Stimulated activated CD4-positive, alpha-beta T cell treated with anti-CD3 and anti-CD28 coated beads, Interleukin-1b, Interleukin-23, amount 100 ng/mL, for 4 hours (primary cell): ENCODE measurements around the gene MRNIP.
"Not testable (repeated sequence)": the region's sequence is repeated elsewhere in the genome, so short reads cannot be mapped to it uniquely, and the experiment has no call there.

Experiments used
- DNase-seq, 2 donors: peaks; one replicate each; pipeline ENCODE4 v3.0.0-alpha.2; 2020; ENCODE audit warnings: low read depth in 2 of 2

MRNIP gene

DNA sequence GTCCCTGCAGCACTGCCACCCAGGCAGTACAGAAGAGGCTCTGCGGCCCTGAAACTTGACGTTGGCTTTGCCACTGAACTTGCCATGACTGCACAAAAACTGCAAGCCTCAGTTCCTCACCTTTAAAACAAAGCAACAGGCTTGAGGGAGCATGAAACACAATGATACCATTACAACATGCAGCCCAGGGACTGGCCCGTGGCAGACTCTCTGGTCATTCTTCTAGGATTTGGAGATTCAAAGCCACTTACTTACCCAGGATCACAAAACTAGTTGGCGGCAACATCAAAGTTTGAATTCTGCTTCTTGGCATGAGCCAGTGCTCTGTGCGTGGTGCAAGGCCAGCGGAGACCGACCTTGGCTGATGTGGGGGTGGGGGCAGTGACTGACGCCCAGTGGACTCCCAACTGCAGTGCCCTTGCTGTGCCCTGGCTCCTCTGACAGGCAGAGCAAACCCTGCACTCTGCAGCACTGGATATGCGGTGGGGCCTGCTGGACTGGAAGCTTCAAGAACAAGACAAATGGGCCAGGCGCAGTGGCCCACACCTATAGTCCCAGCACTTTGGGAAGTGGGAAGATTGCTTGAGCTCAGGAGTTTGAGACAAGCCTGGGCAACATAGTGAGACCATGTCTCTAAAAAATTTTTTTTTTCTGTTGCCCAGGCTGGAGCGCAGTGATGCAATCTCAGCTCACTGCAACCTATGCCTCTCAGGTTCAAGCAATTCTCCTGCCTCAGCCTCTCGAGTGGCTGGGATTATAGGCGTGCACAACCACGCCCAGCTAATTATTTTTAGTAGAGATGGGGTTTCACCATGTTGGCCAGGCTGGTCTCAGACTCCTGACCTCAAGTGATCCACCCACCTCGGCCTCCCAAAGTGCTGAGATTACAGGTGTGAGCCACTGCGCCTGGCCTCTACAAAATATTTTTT, 19.0 kb downstream of the MRNIP start:
- no peak for DNase-seq

DNA sequence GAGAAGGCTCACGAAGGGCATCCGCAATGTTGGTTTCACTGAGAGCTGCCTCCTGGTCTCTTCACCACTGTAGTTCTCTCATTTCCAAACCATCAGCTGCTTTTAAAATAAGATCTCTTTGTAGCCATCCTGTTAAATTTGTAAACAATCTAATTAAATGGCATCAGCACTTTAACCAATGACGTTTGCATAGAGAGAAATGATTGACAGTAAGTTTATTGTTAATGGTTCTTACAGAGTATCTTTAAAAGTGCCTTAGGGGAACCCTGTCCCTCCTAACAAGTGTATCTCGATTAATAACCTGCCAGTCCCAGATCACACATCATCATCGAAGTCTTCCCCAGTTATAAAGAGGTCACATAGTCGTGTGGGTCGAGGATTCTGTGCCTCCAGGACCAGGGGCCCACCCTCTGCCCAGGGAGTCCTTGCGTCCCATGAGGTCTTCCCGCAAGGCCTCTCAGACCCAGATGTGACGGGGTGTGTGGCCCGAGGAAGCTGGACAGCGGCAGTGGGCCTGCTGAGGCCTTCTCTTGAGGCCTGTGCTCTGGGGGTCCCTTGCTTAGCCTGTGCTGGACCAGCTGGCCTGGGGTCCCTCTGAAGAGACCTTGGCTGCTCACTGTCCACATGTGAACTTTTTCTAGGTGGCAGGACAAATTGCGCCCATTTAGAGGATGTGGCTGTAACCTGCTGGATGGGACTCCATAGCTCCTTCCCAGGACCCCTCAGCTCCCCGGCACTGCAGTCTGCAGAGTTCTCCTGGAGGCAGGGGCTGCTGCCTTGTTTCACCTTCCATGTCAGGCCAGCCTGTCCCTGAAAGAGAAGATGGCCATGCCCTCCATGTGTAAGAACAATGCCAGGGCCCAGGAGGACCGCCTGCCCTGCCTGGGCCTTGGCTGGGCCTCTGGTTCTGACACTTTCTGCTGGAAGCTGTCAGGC, 21.3 kb downstream of the MRNIP start:
- DNase-seq, result no peak

GRCh38 chr5:179836225-179837019, 22.2 kb downstream of the MRNIP start:
- DNase-seq, result peak in 1 of 2 donors; percentile 45

- not testable (repeated sequence) for DNase-seq
These were observed 23.7 kb downstream of the MRNIP start for GRCh38 chr5:179834871-179835270.

DNA sequence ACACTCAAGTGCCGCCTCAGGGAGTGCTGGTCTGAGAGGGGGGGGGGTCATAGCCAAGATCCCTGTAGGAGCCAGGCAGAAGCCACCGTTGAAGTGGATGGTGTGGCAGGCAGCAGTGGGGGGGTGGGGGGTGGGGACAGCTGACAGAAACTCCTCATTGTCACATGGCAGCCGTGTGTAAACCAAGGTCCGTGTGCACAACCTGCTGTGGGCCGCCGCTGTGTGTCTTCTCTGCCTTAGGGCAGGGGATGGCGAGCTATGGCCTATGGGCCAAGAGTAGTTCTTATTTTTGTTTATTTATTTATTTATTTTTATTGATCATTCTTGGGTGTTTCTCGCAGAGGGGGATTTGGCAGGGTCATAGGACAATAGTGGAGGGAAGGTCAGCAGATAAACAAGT, 24.5 kb downstream of the MRNIP start:
- no peak for DNase-seq

- no peak for DNase-seq
These were observed 24.9 kb downstream of the MRNIP start for GRCh38 chr5:179833709-179834070.

- DNase-seq, result no peak
These were observed 25.4 kb downstream of the MRNIP start for GRCh38 chr5:179833056-179833708.

DNA sequence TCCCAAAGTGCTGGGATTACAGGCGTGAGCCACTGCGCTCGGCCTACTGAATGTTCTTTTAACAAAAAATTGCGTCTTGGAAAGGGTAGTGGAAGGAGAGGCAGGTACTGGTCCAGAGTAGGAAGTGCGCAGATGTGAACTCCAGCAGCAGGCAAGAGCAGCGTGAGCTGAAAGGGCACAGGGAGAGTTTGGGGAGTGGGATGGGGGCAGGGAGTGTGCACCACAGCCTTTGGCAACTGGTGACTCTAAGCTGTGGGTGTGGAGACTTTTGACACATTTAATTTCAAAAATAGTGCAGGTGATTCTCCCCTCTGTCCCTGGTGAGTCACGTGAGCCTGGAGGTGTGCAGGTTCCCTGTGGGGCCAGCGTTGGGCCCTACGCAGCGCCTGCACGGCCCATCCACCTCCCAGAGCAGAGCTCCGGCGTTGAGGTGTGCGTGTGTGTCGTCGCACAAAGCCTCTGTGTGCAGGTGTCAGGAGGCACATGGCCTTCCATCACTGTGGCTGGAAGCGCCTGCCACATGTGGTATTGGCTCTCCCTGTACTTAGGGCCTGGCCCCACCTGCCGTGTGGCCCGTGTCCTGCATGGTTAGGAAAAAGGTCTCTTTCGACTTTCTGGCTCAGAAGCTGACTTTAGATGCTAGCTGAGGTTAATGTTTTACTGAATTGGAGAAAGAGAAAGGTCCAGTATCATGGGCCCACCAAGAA, 26.4 kb downstream of the MRNIP start:
- no peak for DNase-seq

DNA sequence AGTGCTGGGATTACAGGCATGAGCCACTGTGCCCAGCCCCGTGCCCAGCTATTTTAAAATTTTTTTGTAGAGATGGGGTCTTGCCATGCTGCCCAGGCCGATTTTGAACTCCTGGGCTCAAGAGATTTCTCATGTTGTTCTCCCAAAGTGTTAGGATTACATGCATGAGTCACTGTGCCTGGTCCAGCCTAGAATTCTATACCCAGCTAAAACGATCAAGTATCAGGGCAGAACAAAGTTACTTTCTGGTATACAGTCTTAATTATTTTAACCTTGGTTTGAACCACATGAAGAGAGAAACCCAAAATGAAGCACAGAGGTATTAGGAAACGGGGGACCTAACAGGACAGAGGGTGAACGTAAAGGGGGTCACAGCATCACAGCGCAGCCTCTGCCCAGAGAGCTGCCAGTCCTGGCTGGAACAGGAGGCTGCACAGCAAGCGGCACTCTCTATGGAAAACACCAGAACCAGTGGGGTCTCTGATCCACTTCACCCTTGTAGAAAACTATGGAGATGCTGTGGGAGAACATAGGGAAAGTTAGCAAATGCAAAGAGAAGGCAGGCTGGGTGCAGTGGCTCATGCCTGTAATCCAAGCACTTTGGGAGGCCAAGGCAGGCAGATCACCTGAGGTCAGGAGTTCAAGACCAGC, 27.7 kb downstream of the MRNIP start:
- no peak for DNase-seq

DNA sequence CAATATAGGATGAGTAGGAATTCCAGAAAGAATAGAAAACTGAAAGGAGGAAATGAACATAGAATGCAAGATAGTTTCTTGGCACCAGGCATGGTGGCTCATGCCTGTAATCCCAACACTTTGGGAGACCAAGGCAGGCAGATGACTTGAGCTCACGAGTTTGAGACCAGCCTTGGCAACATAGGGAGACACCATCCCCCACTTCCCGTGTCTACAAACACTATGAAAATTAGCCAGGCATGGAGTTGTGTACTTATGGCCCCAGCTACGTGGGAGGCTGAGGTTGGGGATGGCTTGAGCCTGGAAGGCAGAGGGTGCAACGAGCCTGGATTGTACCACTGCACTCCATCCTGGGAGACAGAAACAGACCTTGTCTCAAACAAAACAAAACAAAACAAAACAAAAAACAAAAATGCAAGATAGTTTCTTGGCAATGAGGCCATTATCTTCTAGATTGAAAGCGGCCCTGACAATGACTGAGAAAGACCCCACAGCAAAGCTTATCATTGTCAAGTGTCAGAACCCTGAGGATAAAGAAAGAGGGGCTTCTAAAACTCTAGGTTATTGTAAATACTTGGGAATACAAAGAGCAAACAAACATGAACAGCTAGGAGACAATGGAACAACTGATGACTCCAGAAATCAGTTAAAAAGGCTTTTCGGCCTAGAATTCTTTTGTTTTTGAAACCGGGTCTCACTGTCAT, 28.7 kb downstream of the MRNIP start:
- DNase-seq, result no peak

DNA sequence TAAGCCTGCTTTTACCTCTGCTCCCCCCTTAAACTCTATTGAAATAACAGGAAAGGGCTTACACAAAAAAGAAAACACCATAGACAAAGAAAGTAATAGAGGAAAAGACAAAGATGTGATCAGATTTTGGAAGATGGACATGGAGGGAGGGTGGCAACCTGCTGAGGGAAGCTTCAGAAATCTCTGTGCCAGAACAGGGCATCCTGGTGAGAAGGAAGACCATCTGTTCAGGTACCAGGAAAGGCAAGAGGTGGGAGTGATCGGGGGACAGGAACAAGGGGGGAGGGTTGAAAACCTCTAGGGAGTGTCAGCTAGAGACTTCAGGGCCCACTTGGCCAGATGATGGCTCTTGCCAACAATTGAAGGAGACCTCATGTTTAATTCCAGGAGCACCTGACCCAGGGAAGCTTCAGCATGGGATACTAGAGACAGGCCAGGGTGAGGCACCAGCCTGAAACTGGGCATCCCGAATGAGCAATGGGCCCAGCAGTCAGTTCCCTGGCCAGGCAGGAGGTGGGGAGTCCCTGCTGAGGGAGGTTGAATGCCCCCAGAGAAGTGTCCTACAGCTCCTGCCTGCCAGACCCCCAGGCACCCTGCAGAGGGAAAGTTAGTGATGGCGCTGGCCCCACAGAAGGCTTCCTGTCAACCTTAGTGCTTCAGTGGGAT, 29.7 kb downstream of the MRNIP start:
- no peak for DNase-seq

GRCh38 chr5:179827680-179828079, 30.9 kb downstream of the MRNIP start:
- peak in 1 of 2 donors; percentile 49 for DNase-seq

- DNase-seq, result no peak
These were observed 32.9 kb downstream of the MRNIP start for GRCh38 chr5:179825655-179826182.

GRCh38 chr5:179824745-179825112, 33.9 kb downstream of the MRNIP start:
- DNase-seq, result no peak

GRCh38 chr5:179823937-179824744, 34.5 kb downstream of the MRNIP start:
- no peak for DNase-seq

GRCh38 chr5:179822444-179822990, 36.1 kb downstream of the MRNIP start:
- DNase-seq, result no peak

DNA sequence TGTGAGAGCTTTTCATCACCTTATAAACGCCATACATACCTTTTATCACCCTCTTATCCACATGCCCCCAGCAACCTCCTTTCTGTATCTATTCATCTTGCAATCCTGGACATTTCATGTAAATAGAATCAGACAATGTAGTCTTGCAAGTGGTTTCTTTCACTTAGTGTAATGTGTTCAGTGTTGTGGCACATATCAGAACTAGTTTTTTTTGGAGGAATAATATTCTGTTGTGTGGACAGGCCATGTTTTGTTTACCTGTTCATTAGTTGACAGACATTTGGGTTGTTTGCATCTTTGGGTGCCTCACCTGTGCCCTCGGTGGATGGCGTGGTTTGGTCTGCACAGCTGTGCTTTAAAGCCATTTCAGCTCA, 36.6 kb downstream of the MRNIP start:
- DNase-seq, result no peak
